Type B pancreatic cell (in vitro differentiated cells): ENCODE results near the gene EMCN. TPM values are rescaled to one million over a fixed set of nuclear protein-coding genes. Genes with fewer than 3 reads are reported as not detected.

Experiments used
- DNase-seq: peaks from one replicate; pipeline ENCODE4 v3.0.0; 2021; ENCODE audit warnings: mixed read lengths; ENCODE audit not compliant: unreplicated experiment; ENCODE audit errors: extremely low spot score
- H3K27ac Mint-ChIP-seq: 2 replicates; pipeline ENCODE4 v1.8.0; 2021; ENCODE audit warnings: mild to moderate bottlenecking, mixed read lengths
- H3K27me3 Mint-ChIP-seq: 2 replicates; pipeline ENCODE4 v1.8.0; 2021; ENCODE audit warnings: mixed read lengths
- H3K36me3 Mint-ChIP-seq: 2 replicates; pipeline ENCODE4 v1.8.0; 2021; ENCODE audit warnings: mixed read lengths
- H3K4me1 Mint-ChIP-seq: one replicate; pipeline ENCODE4 v1.8.0; 2021; ENCODE audit warnings: mixed read lengths; ENCODE audit not compliant: unreplicated experiment
- H3K4me3 Mint-ChIP-seq: 2 replicates; pipeline ENCODE4 v1.8.0; 2021; ENCODE audit warnings: mild to moderate bottlenecking, mixed read lengths
- H3K9me3 Mint-ChIP-seq: 2 replicates; pipeline ENCODE4 v1.8.0; 2021; ENCODE audit warnings: mixed read lengths
- total RNA-seq: library from RNA; stranded (reverse); gene quantifications from 2 replicates; pipeline ENCODE4 v1.2.1, GENCODE V29; 2021; ENCODE audit warnings: low replicate concordance
- TF ChIP-seq, protein P1 (sequence below): fragments of 200-600 bp; sonication (generic); conservative IDR thresholded peaks from 2 replicates; pipeline ENCODE4 v1.5.0; 2021; ENCODE audit warnings: antibody characterized with exemption, mild to moderate bottlenecking

EMCN gene
- total RNA-seq, 1 donor from 2014 or later, result 0.51 TPM

DNA sequence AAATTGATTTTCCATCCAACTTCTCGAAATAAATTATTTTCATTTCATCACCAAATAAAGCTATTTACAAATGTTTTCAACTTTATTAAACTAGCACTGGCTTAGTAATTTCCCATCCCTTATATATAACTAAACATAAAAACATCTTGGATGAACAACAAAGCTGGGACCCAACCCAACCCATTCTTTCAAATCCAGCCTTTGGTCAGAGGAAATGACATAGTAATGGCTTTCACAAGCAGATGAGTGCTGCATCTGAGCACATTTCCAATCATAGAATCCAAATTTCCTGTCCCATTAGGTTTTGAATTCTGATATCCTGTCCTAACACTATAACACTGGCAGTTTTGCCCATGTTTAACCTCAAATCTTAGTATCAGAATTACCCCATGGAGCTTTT, 7.9 kb upstream of the EMCN start:
- TF ChIP-seq, protein P1, sequence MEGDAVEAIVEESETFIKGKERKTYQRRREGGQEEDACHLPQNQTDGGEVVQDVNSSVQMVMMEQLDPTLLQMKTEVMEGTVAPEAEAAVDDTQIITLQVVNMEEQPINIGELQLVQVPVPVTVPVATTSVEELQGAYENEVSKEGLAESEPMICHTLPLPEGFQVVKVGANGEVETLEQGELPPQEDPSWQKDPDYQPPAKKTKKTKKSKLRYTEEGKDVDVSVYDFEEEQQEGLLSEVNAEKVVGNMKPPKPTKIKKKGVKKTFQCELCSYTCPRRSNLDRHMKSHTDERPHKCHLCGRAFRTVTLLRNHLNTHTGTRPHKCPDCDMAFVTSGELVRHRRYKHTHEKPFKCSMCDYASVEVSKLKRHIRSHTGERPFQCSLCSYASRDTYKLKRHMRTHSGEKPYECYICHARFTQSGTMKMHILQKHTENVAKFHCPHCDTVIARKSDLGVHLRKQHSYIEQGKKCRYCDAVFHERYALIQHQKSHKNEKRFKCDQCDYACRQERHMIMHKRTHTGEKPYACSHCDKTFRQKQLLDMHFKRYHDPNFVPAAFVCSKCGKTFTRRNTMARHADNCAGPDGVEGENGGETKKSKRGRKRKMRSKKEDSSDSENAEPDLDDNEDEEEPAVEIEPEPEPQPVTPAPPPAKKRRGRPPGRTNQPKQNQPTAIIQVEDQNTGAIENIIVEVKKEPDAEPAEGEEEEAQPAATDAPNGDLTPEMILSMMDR, result no peak
- Mint-ChIP-seq H3K27me3 (no peaks in the 10 kb centered on the region), H3K36me3 (no peaks in the 10 kb centered on the region), H3K9me3 (peaks cover 9% of the 10 kb centered on the region), H3K4me1 (no peaks in the 10 kb centered on the region), H3K27ac (no peak overlapping the region), H3K4me3 (no peak overlapping the region)
- DNase-seq, result no peak

DNA sequence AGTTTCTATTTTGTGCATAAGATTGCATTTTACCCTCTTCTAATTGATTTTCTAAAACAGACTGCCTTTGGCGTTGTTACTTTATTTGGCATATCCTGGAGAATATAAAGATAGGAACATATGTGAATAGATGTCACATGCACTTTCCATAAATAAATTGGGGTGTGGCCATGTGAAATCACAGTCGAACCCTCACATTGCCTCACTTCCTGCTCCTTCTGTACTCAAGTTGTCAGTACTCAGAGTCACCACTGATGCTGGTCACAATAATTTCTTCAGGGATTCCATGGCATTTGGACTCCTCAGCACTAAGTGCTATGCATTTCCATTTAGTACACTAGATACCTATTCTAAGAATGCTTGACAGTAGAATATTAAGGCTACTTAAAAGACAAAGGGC, 1.4 kb upstream of the EMCN start:
- no peak for DNase-seq
- H3K36me3 Mint-ChIP-seq, result no peaks in the 10 kb centered on the region
- no peaks in the 10 kb centered on the region for H3K27me3 Mint-ChIP-seq
- H3K27ac Mint-ChIP-seq, result no peak overlapping the region
- TF ChIP-seq, protein P1, result no peak
- no peak overlapping the region for H3K4me3 Mint-ChIP-seq
- peaks cover 5% of the 10 kb centered on the region for H3K9me3 Mint-ChIP-seq
- H3K4me1 Mint-ChIP-seq, result peaks cover 18% of the 10 kb centered on the region

DNA sequence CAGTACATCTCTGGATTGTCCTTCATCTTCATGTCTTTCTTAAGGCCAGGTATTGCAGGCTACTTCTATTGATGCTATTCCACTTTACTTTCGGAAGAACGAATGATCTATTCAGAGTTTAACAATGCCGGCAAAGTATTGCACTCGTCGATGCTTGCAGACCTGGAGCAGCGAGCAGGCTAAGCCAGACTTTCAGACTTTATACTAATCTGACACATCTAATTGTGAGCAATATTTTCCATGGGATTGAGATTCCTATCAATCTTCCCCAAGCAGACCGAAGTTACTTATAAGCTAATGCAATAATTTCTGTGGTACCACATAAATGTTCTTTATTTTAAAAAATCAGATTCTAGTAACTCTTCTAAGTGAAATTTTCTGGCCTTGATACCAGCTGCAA, 1.6 kb downstream of the EMCN start:
- Mint-ChIP-seq H3K27ac (no peak overlapping the region), H3K4me3 (no peak overlapping the region), H3K9me3 (no peaks in the 10 kb centered on the region), H3K4me1 (peaks cover 26% of the 10 kb centered on the region), H3K36me3 (no peaks in the 10 kb centered on the region), H3K27me3 (no peaks in the 10 kb centered on the region)
- TF ChIP-seq, protein P1, result no peak
- DNase-seq, result no peak

DNA sequence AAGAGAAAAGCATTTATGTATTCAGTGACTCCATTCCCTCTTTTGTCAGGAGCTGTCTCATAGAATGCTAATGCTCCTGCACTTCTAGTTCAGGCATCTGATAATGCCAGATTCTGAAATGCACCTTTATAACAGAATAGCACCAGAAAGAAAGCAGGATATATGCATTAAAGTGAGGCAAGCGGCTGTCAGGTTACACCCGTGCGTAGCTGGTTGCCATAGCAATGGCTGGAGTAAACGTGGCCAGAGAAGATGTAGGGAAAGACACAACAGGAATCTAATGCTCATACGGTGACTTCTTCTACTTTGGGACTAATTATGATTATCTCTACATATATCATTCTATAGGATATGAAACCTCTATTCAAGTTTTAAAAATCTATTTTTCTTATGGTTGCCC, 5.9 kb downstream of the EMCN start:
- H3K36me3 Mint-ChIP-seq, result no peaks in the 10 kb centered on the region
- DNase-seq, result no peak
- no peak overlapping the region for H3K27ac Mint-ChIP-seq
- H3K4me1 Mint-ChIP-seq, result peaks cover 10% of the 10 kb centered on the region
- H3K9me3 Mint-ChIP-seq, result no peaks in the 10 kb centered on the region
- no peaks in the 10 kb centered on the region for H3K27me3 Mint-ChIP-seq
- no peak overlapping the region for H3K4me3 Mint-ChIP-seq
- TF ChIP-seq, protein P1, result no peak

DNA sequence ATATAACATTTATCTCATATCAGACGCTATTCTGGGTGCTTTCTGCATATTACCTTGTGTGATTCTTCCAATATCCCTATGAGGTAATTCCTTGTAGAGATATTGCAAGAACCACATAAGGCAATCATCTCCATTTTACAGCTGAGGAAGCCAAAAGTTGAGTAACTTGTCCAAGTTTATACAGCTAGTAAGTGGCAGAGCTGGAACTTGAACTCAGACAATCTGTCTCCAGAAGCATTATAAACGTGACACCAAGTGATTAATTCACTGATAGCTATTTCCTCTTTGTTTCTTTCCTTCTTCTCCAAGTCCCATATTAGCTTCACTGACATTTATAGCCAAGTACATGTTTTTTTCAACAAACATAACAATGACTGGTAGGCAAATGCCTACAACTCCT, 7.3 kb downstream of the EMCN start:
- H3K27ac Mint-ChIP-seq, result no peak overlapping the region
- H3K4me3 Mint-ChIP-seq, result no peak overlapping the region
- TF ChIP-seq, protein P1, result no peak
- no peaks in the 10 kb centered on the region for H3K9me3 Mint-ChIP-seq
- no peaks in the 10 kb centered on the region for H3K36me3 Mint-ChIP-seq
- DNase-seq, result no peak
- H3K4me1 Mint-ChIP-seq, result peaks cover 10% of the 10 kb centered on the region
- no peaks in the 10 kb centered on the region for H3K27me3 Mint-ChIP-seq

DNA sequence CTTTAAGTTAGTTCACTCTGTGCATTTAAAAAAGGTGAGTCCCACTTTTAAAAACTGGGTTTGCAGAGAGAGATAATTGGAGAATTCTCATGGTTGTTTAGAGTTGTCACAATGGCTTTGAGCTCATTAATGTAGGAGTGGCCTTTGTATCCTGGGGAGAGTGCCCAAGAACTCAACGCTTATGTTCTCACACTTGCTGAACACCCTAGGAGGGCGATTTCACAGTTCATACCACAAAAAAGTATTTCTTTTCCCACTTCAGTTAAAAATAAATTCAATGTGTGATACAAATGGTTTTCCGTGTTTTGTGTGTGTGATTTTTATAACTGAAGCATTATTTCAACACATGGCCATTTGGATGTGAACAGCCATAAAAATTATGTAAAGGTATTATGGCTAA, 8.4 kb downstream of the EMCN start:
- Mint-ChIP-seq H3K9me3 (no peaks in the 10 kb centered on the region), H3K4me3 (no peak overlapping the region), H3K36me3 (no peaks in the 10 kb centered on the region), H3K27me3 (no peaks in the 10 kb centered on the region), H3K27ac (no peak overlapping the region), H3K4me1 (peaks cover 10% of the 10 kb centered on the region)
- TF ChIP-seq, protein P1, result no peak
- no peak for DNase-seq
